PC-9 (cell line): Measurements from ENCODE around the gene SH3PXD2A.

Experiments used
- EZH2 ChIP-seq: fragments of 200-600 bp; sonication (generic); IDR thresholded peaks from 2 replicates; pipeline ENCODE4 v1.8.0; 2017; ENCODE audit warnings: antibody characterized with exemption, low read depth
- TF ChIP-seq, protein P1 (sequence below): fragments of 200-600 bp; sonication (generic); conservative IDR thresholded peaks from 2 replicates; pipeline ENCODE4 v1.6.1; 2017; ENCODE audit warnings: mixed run types, antibody characterized with exemption, mild to moderate bottlenecking, moderate library complexity

GRCh38 chr10:103828587-103829197 is 26.7 kb downstream of the SH3PXD2A start:
- TF ChIP-seq, protein P1, sequence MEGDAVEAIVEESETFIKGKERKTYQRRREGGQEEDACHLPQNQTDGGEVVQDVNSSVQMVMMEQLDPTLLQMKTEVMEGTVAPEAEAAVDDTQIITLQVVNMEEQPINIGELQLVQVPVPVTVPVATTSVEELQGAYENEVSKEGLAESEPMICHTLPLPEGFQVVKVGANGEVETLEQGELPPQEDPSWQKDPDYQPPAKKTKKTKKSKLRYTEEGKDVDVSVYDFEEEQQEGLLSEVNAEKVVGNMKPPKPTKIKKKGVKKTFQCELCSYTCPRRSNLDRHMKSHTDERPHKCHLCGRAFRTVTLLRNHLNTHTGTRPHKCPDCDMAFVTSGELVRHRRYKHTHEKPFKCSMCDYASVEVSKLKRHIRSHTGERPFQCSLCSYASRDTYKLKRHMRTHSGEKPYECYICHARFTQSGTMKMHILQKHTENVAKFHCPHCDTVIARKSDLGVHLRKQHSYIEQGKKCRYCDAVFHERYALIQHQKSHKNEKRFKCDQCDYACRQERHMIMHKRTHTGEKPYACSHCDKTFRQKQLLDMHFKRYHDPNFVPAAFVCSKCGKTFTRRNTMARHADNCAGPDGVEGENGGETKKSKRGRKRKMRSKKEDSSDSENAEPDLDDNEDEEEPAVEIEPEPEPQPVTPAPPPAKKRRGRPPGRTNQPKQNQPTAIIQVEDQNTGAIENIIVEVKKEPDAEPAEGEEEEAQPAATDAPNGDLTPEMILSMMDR: no peak
- no peak for TF ChIP-seq EZH2
